ENCODE data around the gene PLD1.
A peak's percentile ranks its signal among the peaks of the same experiment; 100 is the strongest.
"Not testable (repeated sequence)": the region's sequence is repeated elsewhere in the genome, so short reads cannot be mapped to it uniquely, and the experiment has no call there.

Gene PLD1

GRCh38 chr3:171660188-171660587 lies 150.1 kb downstream of the PLD1 start:
- intact Hi-C loops (cut with DNase I): no loop called here
- no peak for DNase-seq

GRCh38 chr3:171658841-171659240 lies 151.4 kb downstream of the PLD1 start:
- intact Hi-C loops (cut with DNase I): no loop called here
- DNase-seq: no peak

- intact Hi-C loops (cut with DNase I): no loop called here
- peak in 23 of 42 donors; percentile 4 to 74 (median 36) for DNase-seq
These were observed 155.5 kb downstream of the PLD1 start for GRCh38 chr3:171654809-171655208.

- no peak for DNase-seq
- intact Hi-C loops (cut with DNase I): no loop called here
These were observed 156.0 kb downstream of the PLD1 start for GRCh38 chr3:171654326-171654725.

GRCh38 chr3:171653701-171654100 lies 156.6 kb downstream of the PLD1 start:
- no peak for DNase-seq
- intact Hi-C loops (cut with DNase I): no loop called here

- no peak for DNase-seq
- intact Hi-C loops (cut with DNase I): no loop called here
These were observed 157.4 kb downstream of the PLD1 start for GRCh38 chr3:171652932-171653331.

GRCh38 chr3:171649911-171650592 lies 160.2 kb downstream of the PLD1 start:
- intact Hi-C loops (cut with DNase I): loop anchor here (5.0 kb wide), 1 partner anchor 182 kb away; no protein-coding TSS in a partner anchor
- peak in 1 of 42 donors; percentile 21 for DNase-seq

GRCh38 chr3:171649267-171649666 lies 161.0 kb downstream of the PLD1 start:
- no peak for DNase-seq
- intact Hi-C loops (cut with DNase I): loop anchor here (5.0 kb wide), 1 partner anchor 183 kb away; no protein-coding TSS in a partner anchor

GRCh38 chr3:171648069-171648468 lies 162.2 kb downstream of the PLD1 start:
- intact Hi-C loops (cut with DNase I): loop anchor here (5.0 kb wide), 1 partner anchor 184 kb away; no protein-coding TSS in a partner anchor
- DNase-seq: no peak

GRCh38 chr3:171646357-171647133 lies 163.7 kb downstream of the PLD1 start:
- peak in 1 of 42 donors; percentile 24 for DNase-seq
- intact Hi-C loops (cut with DNase I): loop anchor here (5.0 kb wide), 1 partner anchor 186 kb away; no protein-coding TSS in a partner anchor

GRCh38 chr3:171644681-171645080 lies 165.6 kb downstream of the PLD1 start:
- intact Hi-C loops (cut with DNase I): loop anchor here (5.0 kb wide), 1 partner anchor 188 kb away; no protein-coding TSS in a partner anchor
- DNase-seq: no peak

GRCh38 chr3:171643681-171644080 lies 166.6 kb downstream of the PLD1 start:
- intact Hi-C loops (cut with DNase I): no loop called here
- no peak for DNase-seq

- intact Hi-C loops (cut with DNase I): no loop called here
- DNase-seq: no peak
These were observed 167.2 kb downstream of the PLD1 start for GRCh38 chr3:171643033-171643432.

GRCh38 chr3:171640520-171641412 lies 169.5 kb downstream of the PLD1 start:
- DNase-seq: no peak
- intact Hi-C loops (cut with DNase I): no loop called here

- intact Hi-C loops (cut with DNase I): no loop called here
- DNase-seq: no peak
These were observed 173.6 kb downstream of the PLD1 start for GRCh38 chr3:171636666-171637065.

GRCh38 chr3:171632766-171633165 lies 177.5 kb downstream of the PLD1 start:
- intact Hi-C loops (cut with DNase I): no loop called here
- no peak for DNase-seq

- intact Hi-C loops (cut with DNase I); DNase-seq: not testable (repeated sequence)
These were observed 183.5 kb downstream of the PLD1 start for GRCh38 chr3:171626799-171627198.

- intact Hi-C loops (cut with DNase I): no loop called here
- no peak for DNase-seq
These were observed 188.2 kb downstream of the PLD1 start for GRCh38 chr3:171622126-171622525.

GRCh38 chr3:171620825-171621434 lies 189.4 kb downstream of the PLD1 start:
- intact Hi-C loops (cut with DNase I): no loop called here
- DNase-seq: no peak

All from head of caudate nucleus (tissue), 42 donors.